GM12891 (cell line): Measurements from ENCODE around the gene WWP2.

Experiments
- PAX5 ChIP-seq: IDR thresholded peaks from 2 replicates; pipeline ENCODE4 v1.6.1; 2011; ENCODE audit warnings: low read length, moderate library complexity, mild to moderate bottlenecking; ENCODE audit not compliant: insufficient read depth, severe bottlenecking
- POLR2A ChIP-seq: IDR thresholded peaks from 2 replicates; pipeline ENCODE4 v1.6.1; 2011; ENCODE audit warnings: low read depth, low read length, control low read depth
- POLR2AphosphoS5 ChIP-seq: IDR thresholded peaks from 2 replicates; pipeline ENCODE4 v1.6.1; 2011; ENCODE audit warnings: low read depth, low read length, control low read depth
- POU2F2 ChIP-seq: IDR thresholded peaks from 2 replicates; pipeline ENCODE4 v1.6.1; 2011; ENCODE audit warnings: low read depth, mild to moderate bottlenecking, control low read depth, low read length, moderate library complexity
- SPI1 ChIP-seq: IDR thresholded peaks from 2 replicates; pipeline ENCODE4 v1.6.1; 2011; ENCODE audit warnings: low read depth, low read length, control low read depth
- TAF1 ChIP-seq: IDR thresholded peaks from 2 replicates; pipeline ENCODE4 v1.6.1; 2011; ENCODE audit warnings: low read depth, low read length, control low read depth

GRCh38 chr16:69872888-69873287 is 110.8 kb downstream of the WWP2 start:
- TF ChIP-seq POLR2AphosphoS5 (no peak), POLR2A (no peak), SPI1 (no peak), TAF1 (no peak), PAX5 (no peak), POU2F2 (no peak)
